Kidney glomerular epithelial cell (primary cell): ENCODE measurements around the gene ASCL3.
"Not testable (repeated sequence)": the region's sequence is repeated elsewhere in the genome, so short reads cannot be mapped to it uniquely, and the experiment has no call there.

ENCODE experiments used
- DNase-seq: peaks from one replicate; lab custom pipeline; 2025; lab: John Stamatoyannopoulos, UW

ASCL3 gene

DNA sequence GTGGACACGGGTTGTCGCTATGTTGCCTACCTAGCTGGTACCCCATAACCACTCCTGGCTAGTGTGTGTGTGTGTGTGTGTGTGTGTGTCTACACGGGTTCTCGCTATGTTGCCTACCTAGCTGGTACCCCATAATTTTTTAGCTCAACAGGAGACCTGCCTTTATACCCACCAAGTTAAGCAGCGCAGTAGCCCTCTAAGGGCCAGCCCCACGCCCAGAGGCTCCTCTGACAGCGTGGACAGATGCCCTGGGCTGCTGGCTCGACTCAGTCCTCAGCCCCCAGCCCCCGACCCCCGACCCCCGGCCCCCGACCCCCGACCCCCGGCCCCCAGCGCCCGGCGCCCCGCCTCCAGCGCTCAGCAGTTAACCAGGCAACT is 32.2 kb downstream of the ASCL3 start:
- DNase-seq = no peak

DNA sequence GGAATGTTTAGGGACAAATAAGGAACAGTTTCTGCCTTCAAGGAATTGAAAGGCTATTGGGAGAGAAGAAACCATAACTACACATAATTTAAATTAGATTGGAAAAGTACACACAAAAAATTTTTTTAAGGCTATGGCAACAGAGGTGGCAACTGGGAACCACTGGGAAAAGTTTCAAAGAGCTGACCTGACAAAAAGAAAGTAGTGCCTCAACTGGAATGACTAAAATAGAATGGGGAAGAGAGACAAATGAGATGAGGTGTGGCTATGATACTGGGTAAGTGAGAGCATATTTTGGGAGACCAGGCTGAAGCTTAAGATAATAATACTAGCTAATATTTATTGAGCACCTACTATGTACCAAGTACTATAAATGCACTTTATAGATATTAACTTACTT is 34.7 kb downstream of the ASCL3 start:
- no peak for DNase-seq

DNA sequence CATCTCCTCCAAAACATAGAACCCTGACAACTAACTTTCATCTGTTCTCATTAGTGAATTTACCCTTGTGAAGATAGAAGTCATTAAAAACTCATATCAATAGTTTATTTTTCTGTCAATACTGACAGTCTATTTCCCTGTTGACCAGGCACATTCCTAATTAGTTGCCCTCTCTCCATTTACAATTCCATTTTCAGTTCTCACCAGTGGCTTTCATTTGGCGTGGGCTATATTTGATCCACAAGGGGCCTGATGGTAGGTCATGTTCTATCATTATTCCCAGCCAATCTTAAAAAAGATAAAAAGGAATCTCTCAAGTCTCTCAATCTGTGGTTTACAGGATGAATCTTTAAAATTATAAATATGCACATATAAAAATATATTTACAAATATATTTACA is 35.7 kb downstream of the ASCL3 start:
- no peak for DNase-seq

DNA sequence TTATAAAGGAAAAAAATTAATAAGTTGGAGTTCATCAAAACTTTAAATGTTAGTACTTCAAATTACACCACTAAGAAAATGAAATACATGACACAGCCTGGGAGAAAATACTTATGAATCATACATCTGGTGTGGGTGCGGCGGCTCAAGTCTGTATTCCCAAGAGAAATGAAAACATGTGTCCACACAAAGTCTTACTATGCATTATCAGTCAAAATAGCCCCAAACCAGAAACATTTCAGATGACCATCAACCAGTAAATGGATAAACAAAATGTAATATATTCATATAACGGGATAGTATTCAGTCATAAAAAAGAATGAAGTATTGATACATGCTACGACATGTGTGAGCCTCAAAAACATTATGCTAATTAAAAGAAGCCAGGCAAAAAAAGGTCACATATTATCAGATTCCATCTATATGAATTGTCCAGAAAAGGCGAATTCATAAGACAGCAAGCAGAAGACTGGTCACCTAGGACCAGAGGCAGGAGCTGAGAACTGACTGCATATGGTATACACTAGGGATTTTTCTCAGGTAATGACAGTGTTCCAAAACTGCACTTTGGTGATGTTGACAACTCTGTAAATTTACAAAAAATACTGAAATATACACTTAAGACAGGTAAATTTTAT is 37.2 kb downstream of the ASCL3 start:
- peak; percentile 45 for DNase-seq

DNA sequence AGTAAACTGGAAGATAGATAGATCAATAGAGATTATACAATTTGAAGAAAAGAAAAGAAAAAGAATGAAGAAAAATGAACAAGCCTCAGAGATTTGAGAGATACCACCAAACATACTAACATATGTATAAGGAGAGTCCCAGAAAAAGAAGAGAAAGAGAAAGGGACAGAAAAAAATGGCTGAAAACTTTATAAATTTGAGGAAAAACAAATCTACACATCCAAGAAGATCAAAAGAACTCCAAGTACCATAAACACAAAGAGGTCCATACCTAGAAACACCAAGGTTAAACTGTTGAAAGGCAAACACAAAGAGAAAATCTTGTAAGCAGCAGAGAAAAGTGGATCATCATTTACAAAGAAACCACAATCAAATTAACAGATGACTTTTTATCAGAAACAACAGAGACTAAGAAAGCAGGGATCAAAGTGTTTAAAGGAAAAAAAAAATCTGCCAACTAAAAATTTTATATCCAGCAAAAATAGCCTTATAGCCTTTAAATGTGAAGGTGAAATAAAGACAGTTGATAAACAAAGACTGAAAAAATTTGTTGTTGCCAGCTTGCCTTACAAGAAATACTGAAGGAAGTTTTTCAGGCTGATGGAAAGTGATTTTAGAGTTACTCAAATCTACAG is 43.6 kb downstream of the ASCL3 start:
- DNase-seq = no peak

DNA sequence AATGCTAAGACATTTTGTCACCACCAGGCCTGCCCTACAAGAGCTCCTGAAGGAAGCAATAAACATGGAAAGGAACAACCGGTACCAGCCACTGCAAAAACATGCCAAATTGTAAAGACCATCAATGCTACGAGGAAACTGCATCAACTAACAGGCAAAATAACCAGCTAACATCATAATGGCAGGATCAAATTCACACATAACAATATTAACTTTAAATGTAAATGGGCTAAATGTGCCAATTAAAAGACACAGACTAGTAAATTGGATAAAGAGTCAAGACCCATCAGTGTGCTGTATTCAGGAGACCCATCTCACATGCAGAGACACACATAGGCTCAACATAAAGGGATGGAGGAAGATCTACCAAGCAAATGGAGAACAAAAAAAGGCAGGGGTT is 51.6 kb downstream of the ASCL3 start:
- not testable (repeated sequence) for DNase-seq
